HG03103 (cell line): Measurements from ENCODE around the gene CCDC149.

Experiments used
- ATAC-seq: cut with Tn5 transposase; IDR thresholded peaks from one replicate; pipeline ENCODE4 v1.9.1; 2021; ENCODE audit warnings: low read depth; ENCODE audit not compliant: unreplicated experiment

Gene CCDC149

DNA sequence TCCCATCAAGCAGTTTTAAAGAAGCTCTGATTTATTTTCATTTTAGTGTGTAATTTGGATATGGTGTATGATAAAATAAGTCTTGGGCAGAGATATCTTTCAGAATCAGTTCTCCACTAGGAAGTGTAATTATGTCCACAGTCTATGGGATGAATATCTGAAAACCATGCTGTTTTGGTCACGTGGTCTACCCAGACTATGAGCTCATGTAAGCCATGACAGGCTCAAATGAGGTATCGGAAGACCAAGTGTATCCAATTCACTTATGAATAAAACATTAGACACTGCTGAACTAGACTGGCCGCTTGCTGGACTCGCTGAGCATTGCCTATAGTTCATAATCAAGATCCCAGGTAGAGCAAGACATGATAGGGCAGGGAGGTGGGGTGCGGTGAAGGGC lies 66.9 kb downstream of the CCDC149 start:
- no peak for ATAC-seq

DNA sequence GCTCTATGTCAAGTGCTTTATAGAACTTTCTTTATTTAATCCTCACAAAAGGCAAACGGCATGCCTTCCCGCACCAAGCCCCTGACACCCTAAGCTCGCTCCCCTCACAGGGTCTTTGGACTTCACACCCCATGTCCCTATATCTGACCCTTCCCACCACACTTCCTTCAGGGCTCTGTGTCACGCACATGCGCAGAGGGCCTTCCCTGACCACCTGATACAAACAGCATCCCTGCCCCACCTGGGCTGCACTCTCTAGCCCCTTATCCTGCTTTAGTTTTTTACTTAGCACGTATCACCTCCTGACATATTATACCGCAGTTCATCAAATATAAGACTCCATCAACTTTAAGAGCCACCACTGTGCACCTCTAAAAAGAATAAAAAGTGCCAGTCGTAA lies 67.7 kb downstream of the CCDC149 start:
- no peak for ATAC-seq

- no peak for ATAC-seq
Measured at GRCh38 chr4:24843096-24843495, 69.7 kb downstream of the CCDC149 start.

- ATAC-seq, result no peak
Measured at GRCh38 chr4:24842356-24842755, 70.5 kb downstream of the CCDC149 start.

- ATAC-seq, result no peak
Measured at GRCh38 chr4:24840826-24841543, 71.9 kb downstream of the CCDC149 start.

DNA sequence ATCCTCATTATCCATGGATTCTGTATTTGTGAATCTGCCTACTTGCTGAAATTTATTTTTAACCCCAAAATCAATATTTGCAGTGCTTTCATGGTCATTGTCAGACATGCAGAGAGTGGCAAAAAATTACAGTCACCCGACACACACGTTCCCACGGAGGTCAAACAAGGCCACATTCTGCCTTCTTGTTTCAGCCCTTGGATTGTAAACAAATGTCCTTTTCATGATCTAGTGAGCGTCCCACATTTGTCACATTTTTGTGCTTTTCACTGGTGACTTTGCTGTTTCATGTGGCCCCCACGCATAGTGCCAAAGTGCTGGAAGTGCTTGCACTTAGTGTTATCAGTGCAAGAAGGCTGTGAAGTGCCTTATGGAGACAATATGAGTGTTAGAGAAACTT lies 72.5 kb downstream of the CCDC149 start:
- ATAC-seq, result no peak

DNA sequence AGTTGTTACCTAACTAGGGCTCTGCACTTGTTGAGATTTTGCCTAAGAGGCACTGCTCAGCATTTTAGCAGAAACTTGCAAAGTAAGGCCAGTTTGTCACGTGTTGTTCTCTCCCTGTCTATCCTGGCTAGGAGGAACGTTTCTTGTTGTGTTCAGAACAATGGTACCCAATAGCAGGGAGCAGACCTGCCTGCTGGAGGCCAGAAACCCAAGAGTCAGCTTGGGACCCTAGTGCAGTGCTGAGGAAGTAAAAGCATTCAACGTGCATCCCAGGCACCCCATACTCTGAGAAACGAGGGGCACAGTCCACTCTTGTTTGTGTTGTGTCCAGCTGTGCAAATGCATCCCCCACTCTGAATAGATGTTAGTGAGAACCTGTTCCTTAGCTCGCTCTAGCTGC lies 75.1 kb downstream of the CCDC149 start:
- ATAC-seq, result no peak

DNA sequence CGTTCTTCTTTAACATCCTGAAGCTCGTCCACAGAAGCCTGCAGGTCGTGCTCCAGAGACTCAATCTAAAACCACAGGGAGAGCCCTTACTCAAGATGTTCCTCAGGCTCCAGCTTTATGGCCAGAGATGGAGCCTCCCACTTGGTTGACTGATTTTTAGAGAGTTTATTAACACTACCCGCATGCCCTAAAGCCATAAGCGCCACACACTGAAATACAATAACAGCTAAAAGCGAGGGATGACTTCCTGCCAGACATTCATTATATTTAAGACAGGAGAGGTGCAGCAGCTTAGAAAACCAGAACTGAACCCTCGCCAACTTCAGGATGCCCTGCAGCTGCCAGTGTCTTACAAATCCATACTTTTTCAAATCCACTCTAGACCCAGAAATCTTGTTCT lies 75.5 kb downstream of the CCDC149 start:
- no peak for ATAC-seq

GRCh38 chr4:24836661-24837242 lies 76.1 kb downstream of the CCDC149 start:
- ATAC-seq, result peak; percentile 49

DNA sequence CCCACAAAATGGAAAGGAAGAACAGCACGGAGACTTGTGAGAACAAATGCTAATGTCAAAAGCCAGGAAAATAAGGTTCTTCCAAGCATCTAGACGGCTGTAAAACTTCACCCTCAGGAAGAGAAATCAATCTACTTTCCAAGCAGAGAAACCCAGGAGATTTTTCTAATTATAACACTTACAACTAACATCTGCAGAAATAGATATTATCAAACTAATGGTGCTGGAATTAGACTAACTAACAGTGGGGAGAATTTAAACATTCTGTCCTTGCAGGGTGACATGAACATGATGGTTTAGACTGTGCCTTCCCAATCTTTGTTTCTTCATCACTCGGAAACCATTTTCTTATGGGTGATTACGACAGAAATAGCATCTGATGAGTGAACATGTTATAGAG lies 77.1 kb downstream of the CCDC149 start:
- no peak for ATAC-seq

DNA sequence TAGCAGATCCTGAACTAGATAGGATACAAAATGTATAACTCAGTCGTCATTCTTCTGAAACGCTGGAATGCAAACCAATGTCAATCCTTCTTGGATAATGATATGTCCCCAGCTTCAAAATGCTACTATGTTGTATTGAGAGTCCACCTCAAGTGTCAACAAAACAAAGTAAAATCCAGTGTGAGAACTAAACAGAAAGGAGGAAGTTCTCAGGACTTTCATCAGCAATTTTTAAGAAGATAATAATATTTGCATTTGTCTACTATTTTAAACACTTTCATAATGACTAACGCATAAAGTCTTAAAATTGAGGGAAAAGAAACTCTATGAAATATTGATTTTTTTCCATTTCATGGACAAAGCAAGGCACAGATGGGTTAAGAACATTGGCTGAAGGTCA lies 81.2 kb downstream of the CCDC149 start:
- no peak for ATAC-seq

DNA sequence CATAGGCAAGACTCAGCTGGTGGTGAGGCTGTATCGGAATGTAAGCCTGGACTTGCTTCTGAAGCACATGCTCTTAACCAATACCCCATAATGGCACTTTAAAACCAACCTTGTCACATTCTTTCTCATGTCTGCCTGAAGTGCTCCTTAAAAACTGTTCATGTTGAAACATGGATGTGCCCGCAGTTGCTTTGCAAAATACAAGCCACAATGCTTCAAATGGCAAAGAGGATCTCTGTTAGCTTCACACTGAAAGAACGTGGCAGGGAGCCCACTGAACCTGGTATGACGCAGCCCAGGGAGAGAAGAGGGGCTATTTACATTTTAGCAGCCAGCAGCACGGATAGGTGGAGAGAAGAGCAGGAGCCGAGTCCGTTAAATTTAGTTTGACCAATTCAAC lies 88.1 kb downstream of the CCDC149 start:
- ATAC-seq, result no peak

DNA sequence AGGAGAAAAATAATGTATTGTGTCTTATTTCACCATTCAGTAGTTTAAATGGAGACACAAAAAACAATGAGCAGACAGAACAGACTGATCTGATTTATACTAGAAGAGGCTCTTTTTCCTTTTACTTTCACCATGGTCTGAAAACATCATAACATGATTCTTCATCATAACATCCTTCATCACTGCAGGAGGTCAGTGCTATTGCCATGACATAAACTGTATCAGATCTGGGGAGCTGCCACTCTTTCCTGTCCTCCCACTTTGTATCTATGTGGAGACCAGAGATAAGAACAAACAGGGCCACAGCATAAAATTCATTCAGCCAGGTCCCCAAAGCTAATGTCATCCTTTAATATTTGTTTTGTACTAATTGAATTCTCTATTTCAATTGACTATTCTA lies 92.3 kb downstream of the CCDC149 start:
- ATAC-seq, result no peak

DNA sequence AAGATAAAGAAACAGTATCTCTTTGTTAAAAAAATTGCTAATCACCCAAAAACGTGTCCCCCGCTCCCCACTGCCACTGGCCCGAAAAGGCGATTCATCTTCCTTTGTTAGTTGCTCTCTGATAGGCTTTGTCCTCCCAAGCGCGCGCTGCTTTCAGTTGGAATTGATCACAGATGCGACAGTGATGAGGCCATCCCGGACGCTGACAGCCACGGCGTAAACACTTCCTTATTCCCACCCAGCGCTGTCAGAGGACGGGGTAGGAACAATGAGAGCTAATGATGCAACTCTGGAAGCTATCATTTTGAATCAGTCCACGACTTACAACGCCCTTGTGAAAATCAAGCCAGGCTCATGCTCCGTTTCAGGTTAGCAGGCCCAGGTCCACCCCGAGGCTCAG lies 96.0 kb downstream of the CCDC149 start:
- no peak for ATAC-seq

DNA sequence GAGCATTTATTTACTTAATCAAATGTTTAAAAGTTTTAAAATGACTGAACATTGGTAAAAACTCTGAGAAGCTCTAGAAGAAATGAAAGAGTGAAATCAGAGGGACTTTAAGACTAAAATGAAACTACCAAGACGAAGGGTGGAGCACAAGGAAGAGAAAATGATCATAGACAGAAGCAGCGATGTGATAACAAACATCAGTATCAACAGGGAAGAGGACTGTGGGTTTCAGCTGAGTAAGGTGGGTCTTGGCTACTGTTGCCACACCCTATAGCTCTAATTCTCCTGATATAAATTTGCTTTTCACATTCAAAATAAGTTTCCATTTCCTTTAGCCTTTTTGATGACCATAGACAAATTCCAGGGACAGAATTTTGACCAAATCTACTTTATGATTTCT lies 99.1 kb downstream of the CCDC149 start:
- ATAC-seq, result no peak

DNA sequence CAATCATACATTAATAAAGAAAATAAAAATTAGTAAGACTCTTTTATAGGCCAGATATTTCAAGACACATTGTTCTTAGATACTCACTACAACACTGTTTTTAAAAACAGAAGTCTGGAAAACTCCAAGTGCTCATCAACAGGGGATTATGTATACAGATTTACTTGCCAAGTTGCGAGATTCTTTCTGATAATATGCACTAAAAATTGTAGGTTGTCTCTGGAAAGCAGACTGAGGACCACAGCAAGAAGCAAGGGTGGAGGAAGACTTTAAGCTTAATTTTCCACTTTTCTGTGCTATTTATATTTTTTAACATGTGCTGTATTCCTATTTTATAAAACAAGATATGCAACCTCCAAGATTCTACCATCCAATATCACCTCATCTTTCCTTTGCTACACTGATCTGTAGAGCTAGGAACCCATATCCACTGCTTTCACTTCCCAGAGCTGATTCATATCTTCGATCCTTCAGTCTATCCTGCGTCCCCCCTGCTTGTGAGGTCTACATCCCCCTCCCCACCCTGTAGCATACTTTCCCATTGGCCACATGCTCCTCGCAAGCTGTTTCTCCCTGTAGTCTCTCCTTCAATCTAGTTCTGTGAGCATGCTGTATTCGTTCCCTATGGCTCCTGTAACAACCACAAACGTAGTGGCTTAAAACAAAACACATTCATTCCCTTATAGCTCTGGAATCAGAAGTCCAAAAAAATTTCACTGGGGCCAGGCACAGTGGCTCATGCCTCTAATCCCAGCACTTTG lies 101.8 kb downstream of the CCDC149 start:
- ATAC-seq, result no peak

DNA sequence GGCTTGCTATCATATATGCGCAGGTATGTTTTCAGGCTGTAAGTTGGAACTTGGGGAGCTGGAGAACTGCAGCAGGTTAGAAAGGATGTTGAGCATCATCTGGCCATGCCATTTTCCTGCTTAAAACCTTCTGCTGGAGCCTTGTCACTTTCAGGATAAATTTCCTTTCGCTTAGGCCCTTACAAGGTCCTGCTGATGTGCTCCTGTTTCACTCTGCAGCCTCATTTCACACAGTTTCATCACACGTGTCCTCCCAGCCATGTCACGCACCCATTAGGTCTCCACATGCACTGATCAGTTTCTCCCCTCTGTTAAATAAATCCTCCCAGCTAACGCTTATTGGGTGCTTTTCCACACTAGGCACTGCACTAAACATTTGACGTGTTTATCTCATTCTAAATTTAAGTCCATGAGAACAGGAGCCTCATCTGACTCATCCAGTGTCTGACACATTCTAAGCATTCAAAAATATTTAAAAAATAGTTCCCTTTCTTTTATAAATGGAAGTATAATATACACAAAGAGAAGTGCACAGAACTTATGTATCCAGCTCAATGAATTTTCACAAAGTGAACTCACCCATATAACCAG lies 102.9 kb downstream of the CCDC149 start:
- ATAC-seq, result no peak

DNA sequence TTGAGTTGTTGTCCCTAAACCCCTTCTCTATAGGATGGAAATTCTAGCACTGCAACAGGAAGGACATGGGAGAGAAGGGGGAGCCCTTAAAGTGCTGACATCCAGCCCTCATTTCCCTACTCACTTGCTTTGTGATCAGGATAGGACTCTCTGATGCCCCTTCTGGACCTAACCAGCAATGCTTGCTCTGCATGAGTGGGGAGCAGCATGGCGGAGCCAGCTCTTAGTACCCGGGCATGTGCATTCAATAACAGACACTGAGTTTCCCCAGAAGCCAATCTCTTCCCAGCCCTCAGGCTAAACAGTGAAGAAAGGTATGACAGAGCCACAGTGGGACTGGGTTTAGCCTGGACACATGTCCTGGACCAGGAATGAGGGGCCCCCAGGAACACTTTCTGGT lies 103.5 kb downstream of the CCDC149 start:
- no peak for ATAC-seq

DNA sequence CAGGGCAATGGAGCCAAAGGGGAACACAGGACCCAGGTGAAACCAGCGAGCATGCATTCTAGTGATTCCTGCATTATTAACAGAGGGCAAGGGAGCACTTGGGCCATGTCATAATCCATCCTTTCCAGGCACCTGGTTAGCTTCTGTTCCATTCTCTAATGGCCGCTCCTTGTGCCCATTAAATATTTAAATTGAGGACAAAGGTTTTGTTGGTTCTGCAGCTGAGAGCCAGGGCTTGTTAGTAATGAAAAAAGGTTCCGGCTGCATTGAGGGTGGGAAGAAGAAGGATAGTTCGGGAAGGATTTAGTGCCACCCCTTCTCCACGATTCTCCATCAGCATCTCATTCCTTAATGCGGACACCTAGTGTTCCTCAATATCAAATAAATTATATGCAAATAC lies 103.9 kb downstream of the CCDC149 start:
- ATAC-seq, result no peak

GRCh38 chr4:24808261-24808660 lies 104.6 kb downstream of the CCDC149 start:
- ATAC-seq, result no peak

DNA sequence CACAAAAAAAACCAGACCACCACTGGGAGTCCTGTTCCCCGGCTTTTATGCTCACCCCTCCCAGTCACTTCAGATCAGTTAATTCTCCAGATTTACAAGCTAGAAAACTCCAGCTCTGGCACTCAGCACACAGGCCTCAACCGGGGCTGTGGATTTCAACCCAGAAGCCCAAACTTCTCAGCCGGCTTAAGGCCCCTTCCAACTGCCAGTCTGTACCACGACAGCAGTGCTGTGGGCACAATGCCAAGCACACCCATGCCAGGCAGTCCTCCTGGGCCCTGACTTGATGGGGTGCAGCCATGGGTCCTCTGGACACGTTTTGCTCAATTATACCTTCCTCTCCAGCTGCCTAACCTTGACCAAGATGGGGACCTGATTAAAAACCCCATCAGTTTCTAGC lies 105.2 kb downstream of the CCDC149 start:
- ATAC-seq, result no peak
